Epithelial cell of proximal tubule (primary cell): ENCODE data around the gene POLR2A. TPM values are rescaled to one million over a fixed set of nuclear protein-coding genes. Genes with fewer than 3 reads are reported as not detected.

Experiments
- DNase-seq: peaks from one replicate; pipeline ENCODE4 v3.0.0-alpha.2; 2011; ENCODE audit warnings: low read depth
- H3K4me3 ChIP-seq: 2 replicates; pipeline ENCODE4 v1.5.1; 2011; ENCODE audit warnings: low read depth, mild to moderate bottlenecking, low read length
- total RNA-seq: library from RNA; depleted of rRNA; stranded (reverse); fragments of >200 nt; gene quantifications from 2 replicates; pipeline ENCODE4 v1.2.3, GENCODE V29; 2015
- TF ChIP-seq, protein P1 (sequence below): conservative IDR thresholded peaks from 2 replicates; pipeline ENCODE4 v1.5.1; 2012; ENCODE audit warnings: low read depth, mild to moderate bottlenecking, low read length

Gene POLR2A
- total RNA-seq, result 30.3 and 30.5 TPM in 2 replicates

DNA sequence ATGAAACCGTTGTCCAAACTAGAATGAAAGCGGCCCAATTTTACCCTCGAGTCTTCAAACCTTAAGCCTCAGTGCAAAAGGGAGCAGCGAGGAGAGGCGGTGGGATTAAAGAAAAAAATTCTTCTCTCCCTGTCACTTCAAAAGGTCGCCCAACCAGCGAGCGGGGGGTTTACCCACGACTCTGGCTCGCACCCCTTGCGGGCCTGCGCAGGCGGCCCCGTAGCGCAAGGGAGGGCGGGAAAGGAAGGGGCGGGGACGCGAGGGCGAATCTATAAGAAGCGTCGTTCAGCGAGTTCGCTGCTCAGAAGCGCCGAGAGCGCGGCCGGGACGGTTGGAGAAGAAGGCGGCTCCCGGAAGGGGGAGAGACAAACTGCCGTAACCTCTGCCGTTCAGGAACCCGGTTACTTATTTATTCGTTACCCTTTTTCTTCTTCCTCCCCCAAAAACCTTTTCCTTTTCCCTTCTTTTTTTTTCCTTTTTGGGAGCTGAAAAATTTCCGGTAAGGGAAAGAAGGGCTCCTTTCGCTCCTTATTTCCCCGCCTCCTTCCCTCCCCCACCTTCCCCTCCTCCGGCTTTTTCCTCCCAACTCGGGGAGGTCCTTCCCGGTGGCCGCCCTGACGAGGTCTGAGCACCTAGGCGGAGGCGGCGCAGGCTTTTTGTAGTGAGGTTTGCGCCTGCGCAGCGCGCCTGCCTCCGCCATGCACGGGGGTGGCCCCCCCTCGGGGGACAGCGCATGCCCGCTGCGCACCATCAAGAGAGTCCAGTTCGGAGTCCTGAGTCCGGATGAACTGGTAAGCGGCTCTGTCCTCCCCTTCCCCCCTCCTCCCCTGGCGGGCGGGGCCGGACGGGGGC, at the start of gene POLR2A:
TSS of gene POLR2A (plus strand) at position 300 of the 852 bp plus-strand sequence.
- H3K4me3 ChIP-seq, result peak within 1 kb of the TSS; percentile 94
- peak; percentile 83 for DNase-seq
- TF ChIP-seq, protein P1, sequence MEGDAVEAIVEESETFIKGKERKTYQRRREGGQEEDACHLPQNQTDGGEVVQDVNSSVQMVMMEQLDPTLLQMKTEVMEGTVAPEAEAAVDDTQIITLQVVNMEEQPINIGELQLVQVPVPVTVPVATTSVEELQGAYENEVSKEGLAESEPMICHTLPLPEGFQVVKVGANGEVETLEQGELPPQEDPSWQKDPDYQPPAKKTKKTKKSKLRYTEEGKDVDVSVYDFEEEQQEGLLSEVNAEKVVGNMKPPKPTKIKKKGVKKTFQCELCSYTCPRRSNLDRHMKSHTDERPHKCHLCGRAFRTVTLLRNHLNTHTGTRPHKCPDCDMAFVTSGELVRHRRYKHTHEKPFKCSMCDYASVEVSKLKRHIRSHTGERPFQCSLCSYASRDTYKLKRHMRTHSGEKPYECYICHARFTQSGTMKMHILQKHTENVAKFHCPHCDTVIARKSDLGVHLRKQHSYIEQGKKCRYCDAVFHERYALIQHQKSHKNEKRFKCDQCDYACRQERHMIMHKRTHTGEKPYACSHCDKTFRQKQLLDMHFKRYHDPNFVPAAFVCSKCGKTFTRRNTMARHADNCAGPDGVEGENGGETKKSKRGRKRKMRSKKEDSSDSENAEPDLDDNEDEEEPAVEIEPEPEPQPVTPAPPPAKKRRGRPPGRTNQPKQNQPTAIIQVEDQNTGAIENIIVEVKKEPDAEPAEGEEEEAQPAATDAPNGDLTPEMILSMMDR, result no peak

DNA sequence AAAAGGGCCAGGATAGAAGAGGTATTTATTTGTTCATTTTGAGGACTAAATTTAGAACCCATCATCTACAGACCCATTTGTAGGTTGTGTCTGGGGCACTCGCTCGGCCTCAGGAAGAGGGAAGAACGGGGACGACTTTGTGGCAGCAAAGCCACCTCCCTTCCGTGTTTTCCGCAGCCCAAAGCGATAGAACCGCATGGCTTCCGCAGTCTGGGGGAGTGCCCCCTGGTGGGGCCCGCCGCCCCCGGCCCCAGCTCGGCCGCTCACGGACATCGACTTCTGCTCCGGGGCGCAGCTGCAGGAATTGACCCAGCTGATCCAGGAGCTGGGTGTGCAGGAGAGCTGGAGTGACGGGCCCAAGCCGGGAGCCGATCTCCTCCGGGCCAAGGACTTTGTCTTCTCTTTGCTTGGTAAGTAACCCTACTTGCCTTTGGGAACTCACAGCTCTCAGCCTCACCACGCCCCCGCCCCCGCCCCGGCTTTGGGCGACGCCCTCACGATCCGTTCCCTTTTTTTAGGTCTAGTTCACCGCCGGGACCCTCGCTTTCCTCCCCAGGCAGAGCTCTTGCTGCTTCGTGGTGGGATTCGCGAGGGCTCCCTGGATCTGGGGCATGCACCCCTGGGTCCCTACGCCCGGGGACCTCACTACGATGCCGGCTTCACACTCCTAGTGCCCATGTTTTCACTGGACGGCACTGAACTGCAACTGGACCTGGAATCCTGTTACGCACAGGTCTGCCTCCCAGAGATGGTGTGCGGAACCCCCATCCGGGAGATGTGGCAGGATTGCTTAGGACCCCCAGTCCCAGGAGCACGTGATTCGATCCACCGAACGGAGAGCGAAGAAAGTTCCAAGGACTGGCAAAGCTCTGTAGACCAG, 48.2 kb upstream of the POLR2A start:
- DNase-seq, result no peak
- TF ChIP-seq, protein P1, result peak; percentile 36
- H3K4me3 ChIP-seq, result peak overlapping the region; percentile 75

GRCh38 chr17:7436556-7437368, 47.4 kb upstream of the POLR2A start:
- DNase-seq, result no peak
- TF ChIP-seq, protein P1, result peak; percentile 78
- peak overlapping the region; percentile 75 for H3K4me3 ChIP-seq

GRCh38 chr17:7437369-7437863, 46.8 kb upstream of the POLR2A start:
- TF ChIP-seq, protein P1, result no peak
- no peak for DNase-seq
- H3K4me3 ChIP-seq, result peak overlapping the region; percentile 75

DNA sequence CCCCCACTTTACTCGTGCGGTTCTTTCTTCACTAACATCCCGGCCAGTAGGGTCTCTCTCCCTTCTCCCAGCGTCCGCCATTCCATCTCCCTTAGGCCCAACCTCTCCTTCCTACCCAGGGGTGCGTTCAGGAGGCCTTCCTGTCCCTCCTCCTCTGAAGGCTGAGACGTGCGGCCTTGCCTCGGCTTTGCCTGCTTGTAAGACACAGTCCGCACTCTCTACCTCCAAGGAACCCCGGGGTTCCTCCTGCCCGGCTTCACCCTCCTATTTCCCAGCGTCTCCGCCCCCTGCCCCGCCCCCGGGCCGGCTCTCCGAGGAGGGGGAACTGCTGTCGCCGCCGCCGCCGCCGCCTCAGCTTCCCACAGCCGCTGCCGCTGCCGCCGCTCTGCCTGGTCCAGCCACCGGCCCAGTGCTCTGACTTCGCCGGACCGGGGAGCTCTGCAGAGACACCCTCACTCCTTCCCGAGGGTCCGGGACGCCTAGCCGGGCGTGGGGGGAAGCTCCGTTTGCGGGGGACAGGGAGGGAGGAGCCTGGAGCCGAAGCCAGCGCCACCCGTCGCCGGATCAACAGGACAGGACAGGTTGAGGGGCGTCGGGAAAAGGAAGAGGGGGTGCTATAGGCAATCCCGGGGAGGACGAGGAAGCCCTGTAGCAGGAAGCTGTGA, 46.1 kb upstream of the POLR2A start:
- TF ChIP-seq, protein P1, result no peak
- no peak for DNase-seq
- H3K4me3 ChIP-seq, result peak overlapping the region; percentile 75
